Pancreas (tissue), 10 donors: ENCODE results near the gene NDUFA7. TPM values are rescaled to one million over a fixed set of nuclear protein-coding genes. Genes with fewer than 3 reads are reported as not detected.
"Not testable (repeated sequence)": the region's sequence is repeated elsewhere in the genome, so short reads cannot be mapped to it uniquely, and the experiment has no call there.

Experiments used
- ATAC-seq, 4 donors: fragments of 200-7000 bp; cut with Tn5 transposase; one replicate each; pipeline versions ENCODE4 v1.8.0 to v1.9.1; 2020; ENCODE audit warnings: mild to moderate bottlenecking in 4 of 4, moderate library complexity in 4 of 4
- DNase-seq, 6 donors: peaks; one replicate each; pipeline ENCODE4 v3.0.0-alpha.2; 2020
- FAIRE-seq: peaks from 2 replicates; lab custom pipeline; 2012; peaks lifted over from hg19 to GRCh38; lab: Jason Lieb, UNC
- H3K27ac ChIP-seq, 4 donors: fragments of 200-600 bp; sonication (generic); 1 replicate in 3 of 4; 2 replicates in 1 of 4; pipeline versions ENCODE4 v1.5.0 to v1.8.0; 2020
- H3K27me3 ChIP-seq, 4 donors: fragments of 200-600 bp; one replicate each; pipeline ENCODE4 v1.8.0; 2021
- H3K36me3 ChIP-seq, 3 donors: fragments of 200-600 bp; sonication (generic) in 1 of 3; one replicate each; pipeline versions ENCODE4 v1.5.0 to v1.8.0; 2020 to 2021
- H3K4me1 ChIP-seq, 3 donors: fragments of 200-600 bp; one replicate each; pipeline ENCODE4 v1.8.0; 2021
- H3K4me3 ChIP-seq, 4 donors: fragments of 200-600 bp; sonication (generic) in 2 of 4; one replicate each; pipeline versions ENCODE4 v1.5.0 to v1.8.0; 2020 to 2021
- H3K9me3 ChIP-seq, 4 donors: fragments of 200-600 bp; one replicate each; pipeline ENCODE4 v1.8.0; 2021
- CTCF ChIP-seq, 4 donors: fragments of 200-600 bp; sonication (generic) in 3 of 4; IDR thresholded peaks; one replicate each; pipeline versions ENCODE4 v1.5.0 to v1.8.0; 2021; ENCODE audit warnings: antibody characterized with exemption in 4 of 4
- WGBS, 2 donors: extraction: QIAGEN DNeasy Blood & Tissue Kit; methylation state at CpG; one replicate each; pipeline ENCODE4 v1.1.7; 2013; 5-methylcytosine and 5-hydroxymethylcytosine counted together
- intact Hi-C, 3 donors: fragments of 100-400 bp; cut with DNase I; formaldehyde crosslinking; loops; one replicate each; pipeline versions ENCODE4 v1.11.1 to v1.14.2; 2022
- polyA plus RNA-seq, 2 donors: library from polyadenylated mRNA; stranded (reverse); fragments of 200-250 nt; gene quantifications; one replicate each; pipeline ENCODE4 v1.2.3, GENCODE V29; 2013
- total RNA-seq, 6 donors: library from RNA; stranded (reverse); fragmentation: NEBNext Ultra II Directional in 4 of 6; extraction: Animal tissue kit (Norgen Biotek cat#: 25700) in 4 of 6; gene quantifications; one replicate each; pipeline versions ENCODE4 v1.2.1 to v1.2.4, GENCODE V29; 2021 to 2023
- donor health status: healthy with polysubstance abuse.
- donor health status: DM: no; HTN: no; CAD: no; lungs with moderate emphysema.
- donor health status: DM: no; HTN: no; CAD: no.
- donor health status: control.
- donor health status: control.
- donor health status: Bipolar disorder and iron deficiency.
- donor health status: DM: yes; HTN: yes; CAD: no.
- donor health status: DM: no; HTN: no; CAD: no.
- donor health status: DM: no; HTN: no; CAD: no.
- donor health status: DM: yes; HTN: yes; CAD: no.

NDUFA7 gene
- total and polyA plus RNA-seq, 8 donors = 7.7 to 81.2 (median 13.4) TPM

GRCh38 chr19:8343483-8343844 lies 22.3 kb upstream of the NDUFA7 start:
- peak overlapping the region in 1 of 4 donors; percentile 43 for H3K4me3 ChIP-seq
- ATAC-seq (no peak), FAIRE-seq (no peak), DNase-seq (no peak)
- H3K9me3 ChIP-seq = no peaks in the 10 kb centered on the region
- no peaks in the 10 kb centered on the region for H3K27me3 ChIP-seq
- WGBS, 2 donors = 34 to 40% methylated on average over 11 of the region's 11 CpGs
- intact Hi-C loops = no loop called here
- H3K4me1 ChIP-seq = no peaks in the 10 kb centered on the region
- H3K36me3 ChIP-seq = no peaks in the 10 kb centered on the region
- TF ChIP-seq CTCF (IDR thresholded peaks at IDR 0.05) = no peak
- no peak overlapping the region for H3K27ac ChIP-seq

- no peaks in the 10 kb centered on the region for H3K27me3 ChIP-seq
- ATAC-seq (peak; percentile 99 to 100 (median 100)), FAIRE-seq (no peak), DNase-seq (peak; percentile 93 to 98 (median 94))
- peak within 1 kb of the TSS; percentile 18 to 43 (median 25) for H3K4me3 ChIP-seq
- H3K27ac ChIP-seq = peak within 1 kb of the TSS in 1 of 4 donors; percentile 41
- 13 to 15% methylated on average over 46 to 65 of the region's 65 CpGs for WGBS, 2 donors
- intact Hi-C loops = no loop called here
- TF ChIP-seq CTCF (IDR thresholded peaks at IDR 0.05) = no peak
- no peaks in the 10 kb centered on the region for H3K4me1 ChIP-seq
- H3K9me3 ChIP-seq = no peaks in the 10 kb centered on the region
- H3K36me3 ChIP-seq = no peaks in the 10 kb centered on the region
Observed at GRCh38 chr19:8342684-8343482, 21.7 kb upstream of the NDUFA7 start, which contains the start of gene KANK3. TSS of gene KANK3 (minus strand) at chr19:8343262. CDS start at chr19:8337828, 5,434 bp downstream.

- Histone ChIP-seq H3K36me3 (no peaks in the 10 kb centered on the region), H3K27me3 (no peaks in the 10 kb centered on the region), H3K9me3 (no peaks in the 10 kb centered on the region), H3K4me3 (peak overlapping the region in 1 of 4 donors; percentile 43), H3K4me1 (no peaks in the 10 kb centered on the region), H3K27ac (no peak overlapping the region)
- FAIRE-seq = no peak
- peak in 2 of 4 donors; percentile 6 to 7 for ATAC-seq
- TF ChIP-seq CTCF (IDR thresholded peaks at IDR 0.05) = no peak
- 49 to 58% methylated on average over 12 to 14 of the region's 14 CpGs for WGBS, 2 donors
- DNase-seq = peak in 1 of 6 donors; percentile 72
- intact Hi-C loops = no loop called here
Observed at GRCh38 chr19:8342316-8342683, 21.1 kb upstream of the NDUFA7 start.

- H3K4me3 ChIP-seq, H3K27me3 ChIP-seq, intact Hi-C loops, FAIRE-seq, ATAC-seq, H3K27ac ChIP-seq, H3K4me1 ChIP-seq, H3K36me3 ChIP-seq, H3K9me3 ChIP-seq: not testable (repeated sequence)
- WGBS, 2 donors = 89 to 99% methylated on average over 4 of the region's 4 CpGs
- DNase-seq = peak in 1 of 6 donors; percentile 6
Observed at GRCh38 chr19:8341504-8341903, 20.3 kb upstream of the NDUFA7 start.

- WGBS, 2 donors = 28 to 42% methylated on average over 15 of the region's 15 CpGs
- Histone ChIP-seq H3K36me3 (no peaks in the 10 kb centered on the region), H3K27ac (no peak overlapping the region), H3K4me3 (no peak overlapping the region), H3K4me1 (no peaks in the 10 kb centered on the region), H3K9me3 (no peaks in the 10 kb centered on the region), H3K27me3 (peaks cover 0 to 6% (median 0%) of the 10 kb centered on the region in 4 donors)
- DNase-seq (peak in 1 of 6 donors; percentile 36), FAIRE-seq (no peak), ATAC-seq (no peak)
- no peak for TF ChIP-seq CTCF (IDR thresholded peaks at IDR 0.05)
- intact Hi-C loops = no loop called here
Observed at GRCh38 chr19:8340341-8341096, 19.3 kb upstream of the NDUFA7 start.
